ENCODE results near the gene SYK.

Gene SYK

GRCh38 chr9:90854637-90855175 is 53.1 kb downstream of the SYK start:
- no peak for DNase-seq

GRCh38 chr9:90855208-90855902 is 53.7 kb downstream of the SYK start:
- no peak for DNase-seq

- DNase-seq, result no peak
Measured at GRCh38 chr9:90857091-90857490, 55.5 kb downstream of the SYK start.

GRCh38 chr9:90857855-90858254 is 56.2 kb downstream of the SYK start:
- DNase-seq, result no peak

- no peak for DNase-seq
Measured at GRCh38 chr9:90858457-90858901, 56.9 kb downstream of the SYK start.

GRCh38 chr9:90860382-90860781 is 58.8 kb downstream of the SYK start:
- DNase-seq, result no peak

- no peak for DNase-seq
Measured at GRCh38 chr9:90860826-90861225, 59.2 kb downstream of the SYK start.

- no peak for DNase-seq
Measured at GRCh38 chr9:90861380-90861779, 59.8 kb downstream of the SYK start.

GRCh38 chr9:90861826-90862740 is 60.5 kb downstream of the SYK start:
- DNase-seq, result no peak

- no peak for DNase-seq
Measured at GRCh38 chr9:90864779-90865178, 63.2 kb downstream of the SYK start.

GRCh38 chr9:90867101-90867500 is 65.5 kb downstream of the SYK start:
- no peak for DNase-seq

GRCh38 chr9:90868555-90868954 is 66.9 kb downstream of the SYK start:
- DNase-seq, result no peak

GRCh38 chr9:90869361-90869760 is 67.7 kb downstream of the SYK start:
- DNase-seq, result no peak

- DNase-seq, result peak; percentile 67
Measured at GRCh38 chr9:90870621-90871326, 69.2 kb downstream of the SYK start.

- DNase-seq, result no peak
Measured at GRCh38 chr9:90871327-90871935, 69.8 kb downstream of the SYK start.

- no peak for DNase-seq
Measured at GRCh38 chr9:90872835-90873294, 71.2 kb downstream of the SYK start.

GRCh38 chr9:90873422-90873821 is 71.8 kb downstream of the SYK start:
- no peak for DNase-seq

- no peak for DNase-seq
Measured at GRCh38 chr9:90874194-90874593, 72.6 kb downstream of the SYK start.

GRCh38 chr9:90878562-90878961 is 76.9 kb downstream of the SYK start:
- DNase-seq, result no peak

GRCh38 chr9:90880066-90880465 is 78.4 kb downstream of the SYK start:
- DNase-seq, result no peak

GRCh38 chr9:90880669-90881068 is 79.0 kb downstream of the SYK start:
- DNase-seq, result no peak

- DNase-seq, result no peak
Measured at GRCh38 chr9:90881648-90882047, 80.0 kb downstream of the SYK start.
